GM23338 (cell line): Measurements from ENCODE around the gene KIRREL3.

Experiments used
- CREB1 ChIP-seq: fragments of 250-450 bp; sonication (Bioruptor Pico); IDR thresholded peaks from 2 replicates; pipeline ENCODE4 v1.5.0; 2020; ENCODE audit warnings: low read depth, mild to moderate bottlenecking, moderate library complexity
- CTCF ChIP-seq, 2 experiments: fragments of 200-600 bp in 1 of 2; sonication (generic) in 1 of 2; conservative IDR thresholded peaks; 2 replicates each; pipeline versions ENCODE4 v1.5.1 to v1.6.1; 2016 to 2017; ENCODE audit warnings: antibody characterized with exemption in 2 of 2, low read depth in 2 of 2, mild to moderate bottlenecking in 2 of 2, moderate library complexity in 1 of 2
- ETS1 ChIP-seq: IDR thresholded peaks from 2 replicates; pipeline ENCODE4 v1.6.1; 2016; ENCODE audit warnings: antibody characterized with exemption
- EZH2 ChIP-seq: fragments of 200-600 bp; sonication (generic); IDR thresholded peaks from one replicate; pipeline ENCODE4 v1.8.0; 2017; ENCODE audit warnings: antibody characterized with exemption, mild to moderate bottlenecking, low read depth; ENCODE audit not compliant: unreplicated experiment
- JUNB ChIP-seq: IDR thresholded peaks from one replicate; pipeline ENCODE4 v1.6.1; 2016; ENCODE audit warnings: antibody characterized with exemption; ENCODE audit not compliant: unreplicated experiment
- NANOG ChIP-seq: IDR thresholded peaks from 2 replicates; pipeline ENCODE4 v1.6.1; 2016; ENCODE audit warnings: antibody characterized with exemption, borderline replicate concordance
- POLR2AphosphoS5 ChIP-seq: IDR thresholded peaks from 2 replicates; pipeline ENCODE4 v1.6.1; 2016; ENCODE audit warnings: antibody characterized with exemption, low read depth
- REST ChIP-seq: IDR thresholded peaks from one replicate; pipeline ENCODE4 v1.6.1; 2018; ENCODE audit warnings: antibody characterized with exemption; ENCODE audit not compliant: unreplicated experiment
- ZNF114 ChIP-seq: fragments of 250-450 bp; sonication (Bioruptor Pico); IDR thresholded peaks from 2 replicates; pipeline ENCODE4 v1.5.0; 2020; ENCODE audit warnings: mild to moderate bottlenecking, moderate library complexity
- ZNF331 ChIP-seq: fragments of 250-450 bp; sonication (Bioruptor Pico); IDR thresholded peaks from 2 replicates; pipeline ENCODE4 v1.5.0; 2020; ENCODE audit warnings: low read depth, mild to moderate bottlenecking, moderate library complexity

GRCh38 chr11:126547691-126548090 is 452.9 kb downstream of the KIRREL3 start:
- TF ChIP-seq REST (no peak), CTCF (conservative IDR thresholded peaks at IDR 0.05; ENCODE audit: low read depth in 2 of 2) (no peak), EZH2 (no peak), NANOG (no peak), ETS1 (no peak), POLR2AphosphoS5 (no peak), JUNB (no peak), ZNF114 (CRISPR knock-in tag) (no peak), CREB1 (CRISPR knock-in tag) (no peak), ZNF331 (CRISPR knock-in tag) (no peak)
